Neural progenitor cell (in vitro differentiated cells): ENCODE data around the gene NLK. TPM values are rescaled to one million over a fixed set of nuclear protein-coding genes. Genes with fewer than 3 reads are reported as not detected.

ENCODE experiments used
- DNase-seq: peaks from one replicate; pipeline ENCODE4 v3.0.0-alpha.2; 2016; ENCODE audit warnings: low spot score
- H2AFZ ChIP-seq: fragments of 200-600 bp; sonication (generic); replicated peaks from 2 replicates; pipeline ENCODE4 v1.6.1; 2016; ENCODE audit warnings: antibody characterized with exemption
- H3F3A ChIP-seq: fragments of 200-600 bp; sonication (generic); 2 replicates; pipeline ENCODE4 v1.6.1; 2016; ENCODE audit warnings: antibody characterized with exemption, low read depth
- H3K27ac ChIP-seq: fragments of 200-600 bp; sonication (generic); 2 replicates; pipeline ENCODE4 v1.5.1; 2016; ENCODE audit warnings: mild to moderate bottlenecking
- H3K27me3 ChIP-seq: fragments of 200-600 bp; sonication (generic); 2 replicates; pipeline ENCODE4 v1.6.1; 2016; ENCODE audit warnings: mild to moderate bottlenecking, moderate library complexity
- H3K36me3 ChIP-seq: fragments of 200-600 bp; sonication (generic); 2 replicates; pipeline ENCODE4 v1.5.1; 2016
- H3K4me1 ChIP-seq: fragments of 200-600 bp; sonication (generic); 2 replicates; pipeline ENCODE4 v1.6.1; 2016; ENCODE audit warnings: mixed run types
- H3K4me2 ChIP-seq: fragments of 200-600 bp; sonication (generic); 2 replicates; pipeline ENCODE4 v1.6.1; 2016
- H3K4me3 ChIP-seq: fragments of 200-600 bp; sonication (generic); 2 replicates; pipeline ENCODE4 v1.5.1; 2016
- H3K79me2 ChIP-seq: fragments of 200-600 bp; sonication (generic); 2 replicates; pipeline ENCODE4 v1.6.1; 2016; ENCODE audit warnings: low read depth
- H3K9ac ChIP-seq: fragments of 200-600 bp; sonication (generic); 2 replicates; pipeline ENCODE4 v1.6.1; 2016
- H3K9me3 ChIP-seq: fragments of 200-600 bp; sonication (generic); 2 replicates; pipeline ENCODE4 v1.5.1; 2016; ENCODE audit warnings: low read depth
- H4K20me1 ChIP-seq: fragments of 200-600 bp; sonication (generic); 2 replicates; pipeline ENCODE4 v1.6.1; 2016; ENCODE audit warnings: low read depth
- H3K27ac Mint-ChIP-seq: 3 replicates; pipeline ENCODE4 v1.8.0; 2021; ENCODE audit warnings: mixed read lengths
- H3K27me3 Mint-ChIP-seq: 2 replicates; pipeline ENCODE4 v1.8.0; 2022; ENCODE audit warnings: low read depth, mild to moderate bottlenecking, inconsistent platforms, moderate library complexity, mixed read lengths; ENCODE audit not compliant: insufficient read depth
- H3K36me3 Mint-ChIP-seq: 3 replicates; pipeline ENCODE4 v1.8.0; 2021; ENCODE audit warnings: mixed read lengths
- H3K4me1 Mint-ChIP-seq: 3 replicates; pipeline ENCODE4 v1.8.0; 2021; ENCODE audit warnings: mixed read lengths
- H3K4me3 Mint-ChIP-seq: 3 replicates; pipeline ENCODE4 v1.8.0; 2021; ENCODE audit warnings: mild to moderate bottlenecking, moderate library complexity, mixed read lengths
- H3K9me3 Mint-ChIP-seq: 3 replicates; pipeline ENCODE4 v1.8.0; 2020; ENCODE audit warnings: mixed read lengths
- EZH2 ChIP-seq: fragments of 200-600 bp; sonication (generic); IDR thresholded peaks from 2 replicates; pipeline ENCODE4 v1.6.1; 2017; ENCODE audit warnings: antibody characterized with exemption, mild to moderate bottlenecking, moderate library complexity
- EZH2phosphoT487 ChIP-seq: fragments of 200-600 bp; sonication (generic); IDR thresholded peaks from 2 replicates; pipeline ENCODE4 v1.6.1; 2017; ENCODE audit warnings: antibody characterized with exemption
- total RNA-seq: library from RNA; depleted of rRNA; stranded (reverse); fragments of >200 nt; gene quantifications from 2 replicates; pipeline ENCODE4 v1.2.3, GENCODE V29; 2015; ENCODE audit warnings: low replicate concordance
- TF ChIP-seq, protein P1 (sequence below): fragments of 200-600 bp; sonication (generic); IDR thresholded peaks from 2 replicates; pipeline ENCODE4 v1.5.1; 2017; ENCODE audit warnings: antibody characterized with exemption, mild to moderate bottlenecking

The NLK gene
- total RNA-seq, 1 donor from 2014 or later = 61.7 TPM

DNA sequence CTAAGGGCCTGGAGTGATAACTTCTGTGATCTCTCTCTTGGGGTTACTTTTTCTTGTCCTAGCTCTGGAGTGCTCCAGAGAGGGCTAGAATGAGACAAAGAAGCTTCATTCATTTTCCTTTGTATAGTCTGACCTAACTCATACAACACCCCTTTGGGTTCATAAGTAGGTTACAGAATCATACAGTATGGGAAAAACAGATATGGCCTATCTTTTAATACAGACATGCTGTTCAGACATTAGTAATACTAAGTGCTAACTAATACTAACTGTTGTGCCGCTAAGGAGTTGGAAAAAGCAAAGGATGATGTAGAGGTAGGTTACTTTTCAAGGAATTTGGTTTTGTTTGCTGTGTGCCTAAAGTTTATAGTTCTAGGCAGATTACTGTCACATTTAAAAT, 84.7 kb downstream of the NLK start:
- Mint-ChIP-seq H3K27me3 (no peaks in the 10 kb centered on the region), H3K9me3 (no peaks in the 10 kb centered on the region), H3K36me3 (peaks cover 3% of the 10 kb centered on the region)

GRCh38 chr17:28128779-28129178, 86.3 kb downstream of the NLK start:
- Mint-ChIP-seq H3K4me3 (no peak overlapping the region), H3K9me3 (no peaks in the 10 kb centered on the region), H3K36me3 (peaks cover 4% of the 10 kb centered on the region), H3K4me1 (peaks cover 6% of the 10 kb centered on the region), H3K27ac (no peak overlapping the region), H3K27me3 (no peaks in the 10 kb centered on the region)
- DNase-seq = no peak
- no peak overlapping the region for H3K4me3 ChIP-seq
- H3K4me1 ChIP-seq = no peaks in the 10 kb centered on the region
- H4K20me1 ChIP-seq = no peaks in the 10 kb centered on the region
- no peaks in the 10 kb centered on the region for H3K27me3 ChIP-seq
- H3F3A ChIP-seq = no peaks in the 10 kb centered on the region
- no peaks in the 10 kb centered on the region for H3K36me3 ChIP-seq
- H3K79me2 ChIP-seq = no peaks in the 10 kb centered on the region
- H3K4me2 ChIP-seq = no peak overlapping the region
- no peak overlapping the region for H3K9ac ChIP-seq
- no peak overlapping the region for H2AFZ ChIP-seq
- TF ChIP-seq, protein P1, sequence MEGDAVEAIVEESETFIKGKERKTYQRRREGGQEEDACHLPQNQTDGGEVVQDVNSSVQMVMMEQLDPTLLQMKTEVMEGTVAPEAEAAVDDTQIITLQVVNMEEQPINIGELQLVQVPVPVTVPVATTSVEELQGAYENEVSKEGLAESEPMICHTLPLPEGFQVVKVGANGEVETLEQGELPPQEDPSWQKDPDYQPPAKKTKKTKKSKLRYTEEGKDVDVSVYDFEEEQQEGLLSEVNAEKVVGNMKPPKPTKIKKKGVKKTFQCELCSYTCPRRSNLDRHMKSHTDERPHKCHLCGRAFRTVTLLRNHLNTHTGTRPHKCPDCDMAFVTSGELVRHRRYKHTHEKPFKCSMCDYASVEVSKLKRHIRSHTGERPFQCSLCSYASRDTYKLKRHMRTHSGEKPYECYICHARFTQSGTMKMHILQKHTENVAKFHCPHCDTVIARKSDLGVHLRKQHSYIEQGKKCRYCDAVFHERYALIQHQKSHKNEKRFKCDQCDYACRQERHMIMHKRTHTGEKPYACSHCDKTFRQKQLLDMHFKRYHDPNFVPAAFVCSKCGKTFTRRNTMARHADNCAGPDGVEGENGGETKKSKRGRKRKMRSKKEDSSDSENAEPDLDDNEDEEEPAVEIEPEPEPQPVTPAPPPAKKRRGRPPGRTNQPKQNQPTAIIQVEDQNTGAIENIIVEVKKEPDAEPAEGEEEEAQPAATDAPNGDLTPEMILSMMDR = no peak
- TF ChIP-seq EZH2 = no peak
- no peak for TF ChIP-seq EZH2phosphoT487
- H3K9me3 ChIP-seq = no peaks in the 10 kb centered on the region
- no peak overlapping the region for H3K27ac ChIP-seq

More for the DNA sequence above, 84.7 kb downstream of the NLK start:
- no peaks in the 10 kb centered on the region for H3K36me3 ChIP-seq
- H3K4me1 Mint-ChIP-seq = peaks cover 6% of the 10 kb centered on the region
- no peaks in the 10 kb centered on the region for H4K20me1 ChIP-seq
- no peaks in the 10 kb centered on the region for H3K27me3 ChIP-seq
- no peak overlapping the region for H3K27ac ChIP-seq
- H3K4me1 ChIP-seq = no peaks in the 10 kb centered on the region
- no peak overlapping the region for H3K4me3 ChIP-seq
- H2AFZ ChIP-seq = no peak overlapping the region
- H3K27ac Mint-ChIP-seq = no peak overlapping the region
- no peaks in the 10 kb centered on the region for H3K9me3 ChIP-seq
- H3K4me2 ChIP-seq = no peak overlapping the region
- H3K9ac ChIP-seq = no peak overlapping the region
- no peak for TF ChIP-seq EZH2
- TF ChIP-seq EZH2phosphoT487 = no peak
- TF ChIP-seq, protein P1 = no peak
- H3F3A ChIP-seq = no peaks in the 10 kb centered on the region
- no peak overlapping the region for H3K4me3 Mint-ChIP-seq
- no peak for DNase-seq
- no peaks in the 10 kb centered on the region for H3K79me2 ChIP-seq

- H3K27ac ChIP-seq = no peak overlapping the region
- Mint-ChIP-seq H3K27ac (no peak overlapping the region), H3K4me1 (peaks cover 6% of the 10 kb centered on the region), H3K27me3 (no peaks in the 10 kb centered on the region), H3K9me3 (no peaks in the 10 kb centered on the region), H3K4me3 (no peak overlapping the region), H3K36me3 (peaks cover 4% of the 10 kb centered on the region)
- H3K4me2 ChIP-seq = no peak overlapping the region
- no peaks in the 10 kb centered on the region for H3K4me1 ChIP-seq
- H3K79me2 ChIP-seq = no peaks in the 10 kb centered on the region
- H3K9me3 ChIP-seq = no peaks in the 10 kb centered on the region
- H4K20me1 ChIP-seq = no peaks in the 10 kb centered on the region
- TF ChIP-seq EZH2phosphoT487 = no peak
- TF ChIP-seq EZH2 = no peak
- TF ChIP-seq, protein P1 = no peak
- no peaks in the 10 kb centered on the region for H3K27me3 ChIP-seq
- H2AFZ ChIP-seq = no peak overlapping the region
- H3K36me3 ChIP-seq = no peaks in the 10 kb centered on the region
- H3K9ac ChIP-seq = no peak overlapping the region
- no peaks in the 10 kb centered on the region for H3F3A ChIP-seq
- no peak overlapping the region for H3K4me3 ChIP-seq
- no peak for DNase-seq
Observed at GRCh38 chr17:28130472-28130871, 88.0 kb downstream of the NLK start.
